Activated B cell treated with CpG ODN at 0.5 μM for 24 hours (primary cell): Measurements from ENCODE around the gene TTBK1. TPM values are rescaled to one million over a fixed set of nuclear protein-coding genes. Genes with fewer than 3 reads are reported as not detected.

Source experiments
- ATAC-seq: fragments of 200-7000 bp; cut with Tn5 transposase; one replicate; pipeline ENCODE4 v1.10.0; 2021; ENCODE audit warnings: low read depth, mild to moderate bottlenecking, moderate library complexity
- CTCF ChIA-PET: fragments of 350-600 bp; sonication (Branson Sonifier 250); formaldehyde crosslinking; loops from one replicate; lab custom pipeline; 2021; ENCODE audit warnings: antibody characterized with exemption; lab: Charles Lee
- POLR2A ChIA-PET: fragments of 350-600 bp; sonication (Branson Sonifier 250); formaldehyde crosslinking; loops from one replicate; lab custom pipeline; 2021; ENCODE audit warnings: antibody characterized with exemption; lab: Charles Lee
- DNase-seq: peaks from one replicate; pipeline ENCODE4 v3.0.0; 2022
- H3K27ac Mint-ChIP-seq: one replicate; pipeline ENCODE4 v1.8.0; 2020; ENCODE audit warnings: mixed read lengths
- H3K27me3 Mint-ChIP-seq: one replicate; pipeline ENCODE4 v1.8.0; 2021; ENCODE audit warnings: mixed read lengths
- H3K36me3 Mint-ChIP-seq: one replicate; pipeline ENCODE4 v1.8.0; 2021; ENCODE audit warnings: low read depth, mixed read lengths
- H3K4me1 Mint-ChIP-seq: one replicate; pipeline ENCODE4 v1.8.0; 2021; ENCODE audit warnings: mixed read lengths
- H3K4me3 Mint-ChIP-seq: one replicate; pipeline ENCODE4 v1.8.0; 2020; ENCODE audit warnings: mild to moderate bottlenecking, mixed read lengths
- H3K9me3 Mint-ChIP-seq: one replicate; pipeline ENCODE4 v1.8.0; 2020; ENCODE audit warnings: mixed read lengths
- CTCF ChIP-seq: fragments of 200-600 bp; IDR thresholded peaks from one replicate; pipeline ENCODE4 v1.8.0; 2022; ENCODE audit warnings: antibody characterized with exemption, mild to moderate bottlenecking
- intact Hi-C: fragments of 100-400 bp; cut with micrococcal nuclease; formaldehyde crosslinking; loops from one replicate; pipeline ENCODE4 v1.15.1; 2024
- total RNA-seq: library from RNA; stranded (reverse); gene quantifications from 2 replicates; pipeline ENCODE4 v1.2.3, GENCODE V29; 2022

The TTBK1 gene
- total RNA-seq, 1 donor from 2014 or later = 0.13 TPM

DNA sequence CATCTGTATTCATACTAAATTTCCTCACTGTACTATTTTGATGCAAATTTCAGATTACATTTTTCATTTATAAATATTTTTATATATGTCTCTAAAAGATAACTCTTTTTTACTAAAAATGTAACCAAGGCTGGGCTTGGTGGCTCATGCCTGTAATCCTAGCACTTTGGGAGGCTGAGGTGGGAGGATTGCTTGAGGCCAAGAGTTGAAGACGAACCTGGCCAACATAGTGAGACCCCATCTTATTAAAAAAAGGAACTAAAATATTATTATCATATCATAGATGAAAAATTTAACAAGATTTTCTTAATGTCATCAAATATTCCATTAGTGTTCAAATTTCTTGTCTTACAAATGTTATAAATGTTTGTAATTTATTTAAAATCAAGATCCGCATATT lies 7.4 kb upstream of the TTBK1 start:
- Mint-ChIP-seq H3K4me3 (no peak overlapping the region), H3K36me3 (no peaks in the 10 kb centered on the region), H3K27me3 (peaks cover 20% of the 10 kb centered on the region), H3K4me1 (no peaks in the 10 kb centered on the region), H3K9me3 (peaks cover 4% of the 10 kb centered on the region), H3K27ac (no peak overlapping the region)
- ChIA-PET CTCF (no interaction called here), POLR2A (no interaction called here)
- TF ChIP-seq CTCF = no peak
- intact Hi-C loops = no loop called here
- no peak for ATAC-seq
- no peak for DNase-seq

- Mint-ChIP-seq H3K4me3 (no peak overlapping the region), H3K27ac (no peak overlapping the region), H3K27me3 (peaks cover 28% of the 10 kb centered on the region), H3K9me3 (peaks cover 4% of the 10 kb centered on the region), H3K36me3 (no peaks in the 10 kb centered on the region), H3K4me1 (no peaks in the 10 kb centered on the region)
- CTCF ChIA-PET = interaction anchor here (2.2 kb wide), 1 partner anchor 10 kb away, joined by 7 read pairs; the partner anchor contains the start of gene DNPH1
- DNase-seq (no peak), ATAC-seq (no peak)
- intact Hi-C loops = no loop called here
- POLR2A ChIA-PET = no interaction called here
- TF ChIP-seq CTCF = no peak
Observed at GRCh38 chr6:43239054-43239453, 4.2 kb upstream of the TTBK1 start.

- Mint-ChIP-seq H3K9me3 (peaks cover 4% of the 10 kb centered on the region), H3K4me3 (no peak overlapping the region), H3K27me3 (peaks cover 28% of the 10 kb centered on the region), H3K27ac (no peak overlapping the region), H3K4me1 (no peaks in the 10 kb centered on the region), H3K36me3 (no peaks in the 10 kb centered on the region)
- ATAC-seq = no peak
- POLR2A ChIA-PET = interaction anchor here (0.6 kb wide), 1 partner anchor 29 kb away, joined by 3 read pairs; no protein-coding TSS in a partner anchor
- TF ChIP-seq CTCF = no peak
- intact Hi-C loops = loop anchor here (10.0 kb wide), 1 partner anchor 384 kb away; the partner anchor contains the start of gene GTPBP2
- DNase-seq = no peak
- CTCF ChIA-PET = interaction anchor here (2.1 kb wide), 1 partner anchor 12 kb away, joined by 7 read pairs; the partner anchor contains the start of gene DNPH1
Observed at GRCh38 chr6:43240950-43241349, 2.3 kb upstream of the TTBK1 start.

DNA sequence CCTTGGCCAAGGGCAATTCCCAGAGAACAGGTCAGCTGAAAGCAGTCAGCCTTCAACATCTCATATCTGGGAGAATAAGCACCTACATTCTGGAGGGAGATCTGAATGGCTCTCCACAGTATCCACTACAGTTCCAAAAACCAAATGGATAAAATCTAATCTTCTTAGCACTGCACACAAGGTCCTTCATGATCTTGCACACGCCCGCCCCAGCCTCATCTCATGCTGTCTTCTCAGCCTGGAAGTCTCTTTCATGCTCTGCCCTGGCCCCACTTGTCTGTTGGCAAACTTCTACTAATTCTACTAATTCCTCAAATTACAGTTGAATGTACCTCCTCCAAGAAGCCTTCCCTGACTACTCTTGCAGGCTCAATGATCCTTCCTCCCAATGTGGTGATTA lies 1.8 kb upstream of the TTBK1 start:
- no peaks in the 10 kb centered on the region for H3K36me3 Mint-ChIP-seq
- no peak overlapping the region for H3K4me3 Mint-ChIP-seq
- intact Hi-C loops = loop anchor here (10.0 kb wide), 1 partner anchor 383 kb away; the partner anchor contains the start of gene GTPBP2
- no peak for ATAC-seq
- peaks cover 4% of the 10 kb centered on the region for H3K9me3 Mint-ChIP-seq
- no peak overlapping the region for H3K27ac Mint-ChIP-seq
- H3K27me3 Mint-ChIP-seq = peaks cover 28% of the 10 kb centered on the region
- ChIA-PET POLR2A (interaction anchor here (0.8 kb wide), 1 partner anchor 13 kb away, joined by 3 read pairs; no protein-coding TSS in a partner anchor), CTCF (interaction anchor here (2.1 kb wide), 1 partner anchor 12 kb away, joined by 7 read pairs; the partner anchor contains the start of gene DNPH1)
- H3K4me1 Mint-ChIP-seq = peaks cover 4% of the 10 kb centered on the region
- TF ChIP-seq CTCF = no peak
- DNase-seq = no peak

GRCh38 chr6:43243664-43244321 lies 512 bp downstream of the TTBK1 start:
- Mint-ChIP-seq H3K27me3 (peaks cover 18% of the 10 kb centered on the region), H3K27ac (no peak overlapping the region), H3K4me1 (peaks cover 20% of the 10 kb centered on the region), H3K9me3 (peaks cover 4% of the 10 kb centered on the region), H3K4me3 (no peak overlapping the region), H3K36me3 (peaks cover 3% of the 10 kb centered on the region)
- TF ChIP-seq CTCF = no peak
- no peak for DNase-seq
- CTCF ChIA-PET = no interaction called here
- ATAC-seq = no peak
- intact Hi-C loops = loop anchor here (10.0 kb wide), 1 partner anchor 381 kb away; the partner anchor contains the start of gene GTPBP2
- POLR2A ChIA-PET = no interaction called here
